ENCODE results near the gene NDUFA12. TPM values are rescaled to one million over a fixed set of nuclear protein-coding genes. Genes with fewer than 3 reads are reported as not detected.

The NDUFA12 gene
- total RNA-seq, 1 experiment from 2014 or later, result 130 TPM

DNA sequence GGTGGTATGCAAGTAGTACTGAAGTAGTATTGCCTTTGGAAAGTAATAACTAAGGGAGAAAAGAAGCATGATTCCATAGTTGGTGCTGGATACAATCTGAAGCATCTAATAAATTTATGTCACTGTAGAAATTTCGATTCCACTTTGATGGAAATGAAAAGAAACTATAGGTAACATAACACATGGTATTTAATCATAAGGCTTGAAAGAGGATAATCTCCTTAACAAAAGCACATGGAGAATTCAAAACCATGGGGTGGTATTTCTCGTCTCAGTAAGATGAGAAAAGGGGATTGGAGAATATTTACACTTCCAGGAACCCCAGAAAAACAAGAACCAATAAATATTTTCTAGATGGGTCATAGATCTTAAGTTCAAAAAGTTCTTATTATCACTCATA lies 72.7 kb downstream of the NDUFA12 start:
- Histone ChIP-seq H3K79me2 (ENCODE audit: low read length) (no peaks in the 10 kb centered on the region), H3K27ac (ENCODE audit: low read length) (no peak overlapping the region), H3K9me3 (ENCODE audit: low read length) (no peaks in the 10 kb centered on the region), H3K36me3 (ENCODE audit: low read depth, low read length) (no peaks in the 10 kb centered on the region), H2AFZ (ENCODE audit: low read length) (no peak overlapping the region), H3K9me2 (replicated peaks; ENCODE audit: low read length) (no peaks in the 10 kb centered on the region), H3F3A (ENCODE audit: low read length, unreplicated experiment) (no peaks in the 10 kb centered on the region), H3K27me3 (ENCODE audit: low read length) (no peaks in the 10 kb centered on the region), H3K4me3 (ENCODE audit: low read length) (no peak overlapping the region), H3K4me1 (ENCODE audit: insufficient read depth, low read length) (no peaks in the 10 kb centered on the region), H4K20me1 (ENCODE audit: low read length) (no peaks in the 10 kb centered on the region), H3K9ac (ENCODE audit: low read length) (no peak overlapping the region), H3K4me2 (ENCODE audit: low read length) (no peak overlapping the region)
- ChIA-PET POLR2A (ENCODE audit: unreplicated experiment) (no interaction called here), CTCF (no interaction called here)
- TF ChIP-seq EZH2 (IDR thresholded peaks at IDR 0.05; ENCODE audit: low read length, unreplicated experiment) (no peak), EZH2phosphoT487 (IDR thresholded peaks at IDR 0.05; ENCODE audit: borderline replicate concordance, low read length) (no peak)
- TF ChIP-seq, protein P1, sequence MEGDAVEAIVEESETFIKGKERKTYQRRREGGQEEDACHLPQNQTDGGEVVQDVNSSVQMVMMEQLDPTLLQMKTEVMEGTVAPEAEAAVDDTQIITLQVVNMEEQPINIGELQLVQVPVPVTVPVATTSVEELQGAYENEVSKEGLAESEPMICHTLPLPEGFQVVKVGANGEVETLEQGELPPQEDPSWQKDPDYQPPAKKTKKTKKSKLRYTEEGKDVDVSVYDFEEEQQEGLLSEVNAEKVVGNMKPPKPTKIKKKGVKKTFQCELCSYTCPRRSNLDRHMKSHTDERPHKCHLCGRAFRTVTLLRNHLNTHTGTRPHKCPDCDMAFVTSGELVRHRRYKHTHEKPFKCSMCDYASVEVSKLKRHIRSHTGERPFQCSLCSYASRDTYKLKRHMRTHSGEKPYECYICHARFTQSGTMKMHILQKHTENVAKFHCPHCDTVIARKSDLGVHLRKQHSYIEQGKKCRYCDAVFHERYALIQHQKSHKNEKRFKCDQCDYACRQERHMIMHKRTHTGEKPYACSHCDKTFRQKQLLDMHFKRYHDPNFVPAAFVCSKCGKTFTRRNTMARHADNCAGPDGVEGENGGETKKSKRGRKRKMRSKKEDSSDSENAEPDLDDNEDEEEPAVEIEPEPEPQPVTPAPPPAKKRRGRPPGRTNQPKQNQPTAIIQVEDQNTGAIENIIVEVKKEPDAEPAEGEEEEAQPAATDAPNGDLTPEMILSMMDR (conservative IDR thresholded peaks at IDR 0.05; ENCODE audit: low read depth, low read length), result no peak
- no TSS peak for BruUV-seq (replicated peaks)
- DNase-seq, result no peak
- intact Hi-C loops (cut with micrococcal nuclease), result no loop called here
- no peak for ATAC-seq

DNA sequence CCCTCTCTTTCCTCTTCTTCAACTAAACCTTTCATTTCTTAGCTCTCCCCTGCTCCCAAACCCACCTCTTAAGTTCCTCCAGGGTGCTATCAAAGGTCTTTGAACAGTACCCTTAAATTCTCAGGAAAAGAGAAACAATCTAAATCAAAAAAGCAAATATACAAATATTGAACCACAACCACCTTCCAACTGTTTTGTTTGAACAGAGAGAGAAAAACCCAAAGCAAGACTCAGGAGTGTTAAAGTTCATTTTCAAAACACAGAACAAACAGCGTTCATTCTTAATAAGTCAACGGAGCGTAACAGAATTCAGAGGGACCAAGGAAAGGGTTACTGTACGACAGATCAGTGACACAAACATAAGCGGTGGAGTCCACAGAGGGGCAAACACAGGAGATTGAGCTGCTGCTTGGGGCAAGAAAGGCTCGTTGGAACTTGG lies 73.3 kb downstream of the NDUFA12 start:
- Histone ChIP-seq H4K20me1 (ENCODE audit: low read length) (no peaks in the 10 kb centered on the region), H3K79me2 (ENCODE audit: low read length) (no peaks in the 10 kb centered on the region), H3K4me1 (ENCODE audit: insufficient read depth, low read length) (no peaks in the 10 kb centered on the region), H3K27ac (ENCODE audit: low read length) (no peak overlapping the region), H3K4me2 (ENCODE audit: low read length) (no peak overlapping the region), H2AFZ (ENCODE audit: low read length) (no peak overlapping the region), H3K9me2 (replicated peaks; ENCODE audit: low read length) (no peaks in the 10 kb centered on the region), H3K27me3 (ENCODE audit: low read length) (no peaks in the 10 kb centered on the region), H3K36me3 (ENCODE audit: low read depth, low read length) (no peaks in the 10 kb centered on the region), H3K9ac (ENCODE audit: low read length) (no peak overlapping the region), H3K9me3 (ENCODE audit: low read length) (no peaks in the 10 kb centered on the region), H3K4me3 (ENCODE audit: low read length) (no peak overlapping the region), H3F3A (ENCODE audit: low read length, unreplicated experiment) (no peaks in the 10 kb centered on the region)
- DNase-seq (no peak), ATAC-seq (no peak)
- intact Hi-C loops (cut with micrococcal nuclease), result no loop called here
- TF ChIP-seq EZH2 (IDR thresholded peaks at IDR 0.05; ENCODE audit: low read length, unreplicated experiment) (no peak), EZH2phosphoT487 (IDR thresholded peaks at IDR 0.05; ENCODE audit: borderline replicate concordance, low read length) (no peak)
- TF ChIP-seq, protein P1 (conservative IDR thresholded peaks at IDR 0.05; ENCODE audit: low read depth, low read length), result no peak
- ChIA-PET POLR2A (ENCODE audit: unreplicated experiment) (no interaction called here), CTCF (no interaction called here)
- no TSS peak for BruUV-seq (replicated peaks)

DNA sequence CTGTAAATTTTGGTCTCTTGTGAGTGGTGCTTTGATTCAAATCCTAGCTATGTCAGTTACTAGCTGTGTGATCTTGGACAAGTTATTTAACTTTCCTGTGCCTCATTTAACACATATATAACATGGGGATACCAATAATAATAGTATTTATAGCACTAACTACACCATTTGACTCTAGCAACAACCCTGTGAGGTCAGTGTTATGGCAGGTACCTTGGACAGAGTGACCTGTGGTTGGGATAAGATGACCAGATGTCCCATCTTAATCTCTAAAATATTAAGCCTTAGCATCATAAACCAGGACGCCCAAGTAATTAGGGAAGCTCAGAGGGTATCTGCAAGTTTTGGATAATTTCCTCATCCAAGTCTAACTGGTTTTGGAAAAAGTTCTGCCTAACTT lies 73.7 kb downstream of the NDUFA12 start:
- Histone ChIP-seq H3K79me2 (ENCODE audit: low read length) (no peaks in the 10 kb centered on the region), H3K36me3 (ENCODE audit: low read depth, low read length) (no peaks in the 10 kb centered on the region), H3K27ac (ENCODE audit: low read length) (no peak overlapping the region), H3K4me2 (ENCODE audit: low read length) (no peak overlapping the region), H3K4me1 (ENCODE audit: insufficient read depth, low read length) (no peaks in the 10 kb centered on the region), H3K27me3 (ENCODE audit: low read length) (no peaks in the 10 kb centered on the region), H3K4me3 (ENCODE audit: low read length) (no peak overlapping the region), H4K20me1 (ENCODE audit: low read length) (no peaks in the 10 kb centered on the region), H3K9me3 (ENCODE audit: low read length) (no peaks in the 10 kb centered on the region), H3K9me2 (replicated peaks; ENCODE audit: low read length) (no peaks in the 10 kb centered on the region), H3F3A (ENCODE audit: low read length, unreplicated experiment) (no peaks in the 10 kb centered on the region), H3K9ac (ENCODE audit: low read length) (no peak overlapping the region), H2AFZ (ENCODE audit: low read length) (no peak overlapping the region)
- BruUV-seq (replicated peaks), result no TSS peak
- intact Hi-C loops (cut with micrococcal nuclease), result no loop called here
- ATAC-seq, result no peak
- no peak for TF ChIP-seq EZH2phosphoT487 (IDR thresholded peaks at IDR 0.05; ENCODE audit: borderline replicate concordance, low read length)
- TF ChIP-seq, protein P1 (conservative IDR thresholded peaks at IDR 0.05; ENCODE audit: low read depth, low read length), result no peak
- TF ChIP-seq EZH2 (IDR thresholded peaks at IDR 0.05; ENCODE audit: low read length, unreplicated experiment), result no peak
- no peak for DNase-seq
- ChIA-PET POLR2A (ENCODE audit: unreplicated experiment) (no interaction called here), CTCF (no interaction called here)

All from PC-3 (cell line).